ENCODE data around the gene DDX20. TPM values are rescaled to one million over a fixed set of nuclear protein-coding genes. Genes with fewer than 3 reads are reported as not detected.

The DDX20 gene
- polyA plus RNA-seq, 1 experiment: 12.3 TPM

GRCh38 chr1:111717450-111717849, 38.3 kb upstream of the DDX20 start:
- no peaks in the 10 kb centered on the region for H3K9me3 ChIP-seq (ENCODE audit: control insufficient read depth, insufficient read depth, low read length)
- ChIA-PET POLR2A (no interaction called here), CTCF (no interaction called here)
- H3K27me3 ChIP-seq (ENCODE audit: control insufficient read depth, insufficient read depth, low read length): no peaks in the 10 kb centered on the region
- DNase-seq (ENCODE audit: low read depth, low spot score): no peak
- TF ChIP-seq CTCF (IDR thresholded peaks at IDR 0.05; ENCODE audit: low read depth, low read length): no peak
- H3K27ac ChIP-seq (ENCODE audit: low read depth, low read length): no peak overlapping the region
- H3K4me3 ChIP-seq (ENCODE audit: low read depth, low read length): no peak overlapping the region

- CTCF ChIA-PET: interaction anchor here (0.8 to 1.4 kb wide), 2 partner anchors 36 to 237 kb away, joined by 3 to 4 read pairs; no protein-coding TSS in a partner anchor
- no peak for TF ChIP-seq CTCF (IDR thresholded peaks at IDR 0.05; ENCODE audit: low read depth, low read length)
- Histone ChIP-seq H3K9me3 (ENCODE audit: control insufficient read depth, insufficient read depth, low read length) (no peaks in the 10 kb centered on the region), H3K27ac (ENCODE audit: low read depth, low read length) (no peak overlapping the region), H3K27me3 (ENCODE audit: control insufficient read depth, insufficient read depth, low read length) (no peaks in the 10 kb centered on the region), H3K4me3 (ENCODE audit: low read depth, low read length) (no peak overlapping the region)
- POLR2A ChIA-PET: interaction anchor here (1.0 kb wide), 1 partner anchor 9 kb away, joined by 3 read pairs; no protein-coding TSS in a partner anchor
- DNase-seq (ENCODE audit: low read depth, low spot score): no peak
Measured at GRCh38 chr1:111719135-111719534, 36.6 kb upstream of the DDX20 start.

GRCh38 chr1:111719674-111720132, 36.0 kb upstream of the DDX20 start:
- DNase-seq (ENCODE audit: low read depth, low spot score): no peak
- H3K4me3 ChIP-seq (ENCODE audit: low read depth, low read length): no peak overlapping the region
- no peak for TF ChIP-seq CTCF (IDR thresholded peaks at IDR 0.05; ENCODE audit: low read depth, low read length)
- POLR2A ChIA-PET: interaction anchor here (1.0 kb wide), 1 partner anchor 9 kb away, joined by 3 read pairs; no protein-coding TSS in a partner anchor
- H3K27me3 ChIP-seq (ENCODE audit: control insufficient read depth, insufficient read depth, low read length): no peaks in the 10 kb centered on the region
- no peak overlapping the region for H3K27ac ChIP-seq (ENCODE audit: low read depth, low read length)
- CTCF ChIA-PET: interaction anchor here (0.8 to 1.4 kb wide), 2 partner anchors 35 to 238 kb away, joined by 3 to 4 read pairs; no protein-coding TSS in a partner anchor
- H3K9me3 ChIP-seq (ENCODE audit: control insufficient read depth, insufficient read depth, low read length): no peaks in the 10 kb centered on the region

- no peaks in the 10 kb centered on the region for H3K9me3 ChIP-seq (ENCODE audit: control insufficient read depth, insufficient read depth, low read length)
- no peak for TF ChIP-seq CTCF (IDR thresholded peaks at IDR 0.05; ENCODE audit: low read depth, low read length)
- ChIA-PET POLR2A (no interaction called here), CTCF (interaction anchor here (0.7 to 1.4 kb wide), 4 partner anchors 27 to 239 kb away, joined by 3 to 4 read pairs (median 4); no protein-coding TSS in a partner anchor)
- no peaks in the 10 kb centered on the region for H3K27me3 ChIP-seq (ENCODE audit: control insufficient read depth, insufficient read depth, low read length)
- no peak for DNase-seq (ENCODE audit: low read depth, low spot score)
- H3K4me3 ChIP-seq (ENCODE audit: low read depth, low read length): no peak overlapping the region
- H3K27ac ChIP-seq (ENCODE audit: low read depth, low read length): peak overlapping the region; percentile 21
Measured at GRCh38 chr1:111720274-111720976, 35.3 kb upstream of the DDX20 start.
